GM06990 (cell line): Measurements from ENCODE around the gene TNF.
A peak's percentile ranks its signal among the peaks of the same experiment; 100 is the strongest.

Experiments
- DNase-seq: peaks from one replicate; pipeline ENCODE4 v3.0.0-alpha.2; 2011; ENCODE audit not compliant: insufficient read length; ENCODE audit errors: extremely low read depth
- H3K27me3 ChIP-seq: replicated peaks from 2 replicates; pipeline ENCODE4 v1.6.0; 2011; ENCODE audit warnings: low read length; ENCODE audit not compliant: control insufficient read depth, insufficient read depth
- H3K36me3 ChIP-seq: 2 replicates; pipeline ENCODE4 v1.5.1; 2011; ENCODE audit warnings: low read length; ENCODE audit not compliant: control insufficient read depth, insufficient read depth
- H3K4me3 ChIP-seq: replicated peaks from 2 replicates; pipeline ENCODE4 v1.5.1; 2011; ENCODE audit warnings: low read depth, mild to moderate bottlenecking, control low read depth, low read length
- CTCF ChIP-seq: IDR thresholded peaks from 2 replicates; pipeline ENCODE4 v1.5.1; 2011; ENCODE audit warnings: low read length, control low read depth, mild to moderate bottlenecking, inconsistent platforms; ENCODE audit not compliant: insufficient read depth, poor library complexity, severe bottlenecking

TNF gene

GRCh38 chr6:31534011-31534410, 41.4 kb upstream of the TNF start:
- Histone ChIP-seq H3K4me3 (no peak overlapping the region), H3K36me3 (peaks cover 55% of the 10 kb centered on the region), H3K27me3 (no peaks in the 10 kb centered on the region)
- DNase-seq, result no peak
- TF ChIP-seq CTCF, result no peak

DNA sequence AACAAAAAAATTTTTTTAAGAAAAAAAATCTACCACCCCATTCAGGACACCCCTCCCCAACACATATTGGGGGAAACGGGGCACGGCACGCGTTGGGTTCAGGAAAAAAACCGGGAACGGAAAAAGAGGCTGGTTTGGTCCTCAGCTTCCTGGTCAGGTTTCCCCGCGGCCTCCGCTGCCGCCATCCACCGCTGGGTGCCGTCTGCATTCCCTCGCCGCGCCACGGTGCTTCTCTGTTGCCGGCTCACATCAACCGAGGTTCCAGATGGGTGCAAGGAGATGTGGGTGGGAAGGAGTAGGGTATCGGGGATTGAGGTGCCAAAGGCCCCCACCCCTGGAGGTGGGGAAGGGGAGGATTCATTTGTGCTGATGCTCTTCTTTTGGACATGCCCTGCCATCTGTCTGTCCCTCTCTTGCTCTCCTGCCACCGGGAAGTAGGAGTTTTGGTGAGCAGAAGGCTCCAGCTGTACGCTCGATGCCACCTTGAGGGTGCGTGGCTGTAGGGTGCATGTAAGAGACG, 40.8 kb upstream of the TNF start:
- no peak overlapping the region for H3K4me3 ChIP-seq
- TF ChIP-seq CTCF, result no peak
- no peaks in the 10 kb centered on the region for H3K27me3 ChIP-seq
- peaks cover 56% of the 10 kb centered on the region for H3K36me3 ChIP-seq
- no peak for DNase-seq

- DNase-seq, result no peak
- Histone ChIP-seq H3K27me3 (no peaks in the 10 kb centered on the region), H3K36me3 (peaks cover 54% of the 10 kb centered on the region), H3K4me3 (no peak overlapping the region)
- TF ChIP-seq CTCF, result no peak
Observed at GRCh38 chr6:31535538-31536324, 39.6 kb upstream of the TNF start.

DNA sequence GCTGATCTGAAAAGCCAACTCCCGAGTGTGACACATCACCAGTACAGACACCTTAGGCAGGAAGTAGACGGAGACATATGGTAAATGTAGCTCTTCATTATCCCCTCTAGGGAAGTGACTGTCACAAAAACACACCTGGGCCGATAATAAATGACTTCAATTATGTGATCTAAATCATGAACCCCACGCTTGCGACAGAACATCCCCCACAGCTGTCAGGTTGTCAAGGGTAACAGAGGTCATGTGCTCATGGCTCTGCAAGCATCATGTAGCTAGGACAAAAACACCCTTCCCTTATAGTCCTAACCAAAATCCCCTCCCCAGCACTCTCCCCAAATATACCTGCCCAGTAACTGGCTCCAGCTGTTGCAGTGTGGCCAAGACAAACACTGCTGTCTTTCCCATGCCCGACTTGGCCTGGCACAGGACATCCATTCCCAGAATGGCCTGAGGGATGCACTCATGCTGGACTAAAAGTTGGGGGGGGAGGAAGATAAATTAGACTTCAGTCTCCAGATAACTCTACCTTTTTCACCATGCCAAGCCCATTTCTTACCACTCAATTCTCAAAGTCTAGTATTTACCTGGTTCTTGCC, 36.5 kb upstream of the TNF start:
- no peak for DNase-seq
- H3K4me3 ChIP-seq, result peak overlapping the region; percentile 34; the same call in 1 of the 2 replicates
- H3K27me3 ChIP-seq, result no peaks in the 10 kb centered on the region
- no peak for TF ChIP-seq CTCF
- H3K36me3 ChIP-seq, result peaks cover 37% of the 10 kb centered on the region

DNA sequence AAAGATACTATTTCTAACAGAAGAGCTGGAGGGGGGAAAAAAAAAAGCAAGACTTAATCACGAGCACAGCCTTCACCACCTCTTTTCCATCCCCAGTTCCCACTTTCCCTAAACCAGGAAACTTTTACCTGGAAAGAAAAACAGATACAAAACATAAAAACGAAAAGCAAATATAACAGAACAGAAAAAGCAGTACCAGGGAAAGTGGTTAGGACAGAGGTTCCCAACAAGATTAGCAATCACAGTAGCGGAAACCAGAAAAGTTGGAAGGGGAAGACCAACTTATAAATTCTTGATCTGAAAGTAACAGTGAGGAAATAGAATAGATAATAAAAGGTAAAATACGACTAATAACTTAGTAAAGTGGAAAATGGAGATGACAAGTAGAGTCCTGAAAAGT, 34.7 kb upstream of the TNF start:
- Histone ChIP-seq H3K4me3 (peak overlapping the region; percentile 95), H3K36me3 (peaks cover 24% of the 10 kb centered on the region), H3K27me3 (no peaks in the 10 kb centered on the region)
- no peak for TF ChIP-seq CTCF
- no peak for DNase-seq
